ENCODE measurements around the gene UBE2I. TPM values are rescaled to one million over a fixed set of nuclear protein-coding genes. Genes with fewer than 3 reads are reported as not detected.

The UBE2I gene
- total RNA-seq, 4 donors from 2014 or later: 55.4 to 110 (median 58.5) TPM

- Histone ChIP-seq H3K27ac (no peak overlapping the region), H3K4me1 (peaks cover 0 to 10% (median 6%) of the 10 kb centered on the region in 4 donors), H3K36me3 (no peaks in the 10 kb centered on the region), H3K27me3 (peaks cover 32% of the 10 kb centered on the region), H3K4me3 (no peak overlapping the region), H3K9me3 (no peaks in the 10 kb centered on the region)
- in situ Hi-C loops (cut with MboI; ENCODE audit: low pct_ligation_motif_present in 1 of 4, low pct_unique_long_range_greater_than_20kb in 1 of 4, low sequenced_read_pairs in 3 of 4): no loop called here
- 66 to 87% methylated on average over 3 to 25 of the region's 30 CpGs for WGBS, 2 donors (ENCODE audit: low coverage in 1 of 2)
- no peak for DNase-seq
- intact Hi-C loops (cut with DNase I; ENCODE audit: low total_unique reads): no loop called here
- TF ChIP-seq POLR2AphosphoS5 (IDR thresholded peaks at IDR 0.05) (no peak), CTCF (IDR thresholded peaks at IDR 0.05) (no peak), POLR2A (IDR thresholded peaks at IDR 0.05) (no peak), EP300 (IDR thresholded peaks at IDR 0.05; ENCODE audit: low read depth) (no peak)
Observed at GRCh38 chr16:1275791-1276579, 33.5 kb upstream of the UBE2I start.

GRCh38 chr16:1276580-1276878 lies 32.9 kb upstream of the UBE2I start:
- in situ Hi-C loops (cut with MboI; ENCODE audit: low pct_ligation_motif_present in 1 of 4, low pct_unique_long_range_greater_than_20kb in 1 of 4, low sequenced_read_pairs in 3 of 4) (no loop called here), intact Hi-C loops (cut with DNase I; ENCODE audit: low total_unique reads) (no loop called here)
- Histone ChIP-seq H3K36me3 (no peaks in the 10 kb centered on the region), H3K9me3 (no peaks in the 10 kb centered on the region), H3K27me3 (peaks cover 32% of the 10 kb centered on the region), H3K4me3 (no peak overlapping the region), H3K4me1 (peaks cover 0 to 8% (median 5%) of the 10 kb centered on the region in 4 donors), H3K27ac (no peak overlapping the region)
- TF ChIP-seq EP300 (IDR thresholded peaks at IDR 0.05; ENCODE audit: low read depth): no peak
- no peak for TF ChIP-seq CTCF (IDR thresholded peaks at IDR 0.05)
- no peak for TF ChIP-seq POLR2A (IDR thresholded peaks at IDR 0.05)
- TF ChIP-seq POLR2AphosphoS5 (IDR thresholded peaks at IDR 0.05): no peak
- no peak for DNase-seq
- WGBS, 2 donors (ENCODE audit: low coverage in 1 of 2): 86% methylated on average over 6 of the region's 14 CpGs; no CpG with 5 or more reads in 1 of the 2 donors

GRCh38 chr16:1277151-1277598 lies 32.3 kb upstream of the UBE2I start:
- Histone ChIP-seq H3K36me3 (no peaks in the 10 kb centered on the region), H3K4me3 (no peak overlapping the region), H3K4me1 (peaks cover 0 to 2% (median under 1%) of the 10 kb centered on the region in 4 donors), H3K27me3 (peaks cover 32% of the 10 kb centered on the region), H3K9me3 (no peaks in the 10 kb centered on the region), H3K27ac (no peak overlapping the region)
- DNase-seq: no peak
- intact Hi-C loops (cut with DNase I; ENCODE audit: low total_unique reads): no loop called here
- 73% methylated on average over 18 of the region's 19 CpGs; no CpG with 5 or more reads in 1 of the 2 donors for WGBS, 2 donors (ENCODE audit: low coverage in 1 of 2)
- TF ChIP-seq EP300 (IDR thresholded peaks at IDR 0.05; ENCODE audit: low read depth) (no peak), POLR2AphosphoS5 (IDR thresholded peaks at IDR 0.05) (no peak), CTCF (IDR thresholded peaks at IDR 0.05) (no peak), POLR2A (IDR thresholded peaks at IDR 0.05) (no peak)
- in situ Hi-C loops (cut with MboI; ENCODE audit: low pct_ligation_motif_present in 1 of 4, low pct_unique_long_range_greater_than_20kb in 1 of 4, low sequenced_read_pairs in 3 of 4): no loop called here

GRCh38 chr16:1277617-1278282 lies 31.7 kb upstream of the UBE2I start:
- TF ChIP-seq POLR2AphosphoS5 (IDR thresholded peaks at IDR 0.05) (no peak), EP300 (IDR thresholded peaks at IDR 0.05; ENCODE audit: low read depth) (no peak), POLR2A (IDR thresholded peaks at IDR 0.05) (no peak), CTCF (IDR thresholded peaks at IDR 0.05) (no peak)
- Histone ChIP-seq H3K27ac (no peak overlapping the region), H3K4me3 (no peak overlapping the region), H3K9me3 (no peaks in the 10 kb centered on the region), H3K36me3 (no peaks in the 10 kb centered on the region), H3K4me1 (no peaks in the 10 kb centered on the region), H3K27me3 (peaks cover 38% of the 10 kb centered on the region)
- in situ Hi-C loops (cut with MboI; ENCODE audit: low pct_ligation_motif_present in 1 of 4, low pct_unique_long_range_greater_than_20kb in 1 of 4, low sequenced_read_pairs in 3 of 4) (no loop called here), intact Hi-C loops (cut with DNase I; ENCODE audit: low total_unique reads) (no loop called here)
- DNase-seq: no peak
- 47 to 48% methylated on average over 12 to 21 of the region's 21 CpGs for WGBS, 2 donors (ENCODE audit: low coverage in 1 of 2)

All from transverse colon (tissue), 4 donors.